ENCODE results near the gene SPDEF. TPM values are rescaled to one million over a fixed set of nuclear protein-coding genes. Genes with fewer than 3 reads are reported as not detected.

The SPDEF gene
- total and polyA plus RNA-seq, 10 of the 15 experiments (the other 5 are each of a cell fraction or from before 2014, with no cell fraction given) = not detected

DNA sequence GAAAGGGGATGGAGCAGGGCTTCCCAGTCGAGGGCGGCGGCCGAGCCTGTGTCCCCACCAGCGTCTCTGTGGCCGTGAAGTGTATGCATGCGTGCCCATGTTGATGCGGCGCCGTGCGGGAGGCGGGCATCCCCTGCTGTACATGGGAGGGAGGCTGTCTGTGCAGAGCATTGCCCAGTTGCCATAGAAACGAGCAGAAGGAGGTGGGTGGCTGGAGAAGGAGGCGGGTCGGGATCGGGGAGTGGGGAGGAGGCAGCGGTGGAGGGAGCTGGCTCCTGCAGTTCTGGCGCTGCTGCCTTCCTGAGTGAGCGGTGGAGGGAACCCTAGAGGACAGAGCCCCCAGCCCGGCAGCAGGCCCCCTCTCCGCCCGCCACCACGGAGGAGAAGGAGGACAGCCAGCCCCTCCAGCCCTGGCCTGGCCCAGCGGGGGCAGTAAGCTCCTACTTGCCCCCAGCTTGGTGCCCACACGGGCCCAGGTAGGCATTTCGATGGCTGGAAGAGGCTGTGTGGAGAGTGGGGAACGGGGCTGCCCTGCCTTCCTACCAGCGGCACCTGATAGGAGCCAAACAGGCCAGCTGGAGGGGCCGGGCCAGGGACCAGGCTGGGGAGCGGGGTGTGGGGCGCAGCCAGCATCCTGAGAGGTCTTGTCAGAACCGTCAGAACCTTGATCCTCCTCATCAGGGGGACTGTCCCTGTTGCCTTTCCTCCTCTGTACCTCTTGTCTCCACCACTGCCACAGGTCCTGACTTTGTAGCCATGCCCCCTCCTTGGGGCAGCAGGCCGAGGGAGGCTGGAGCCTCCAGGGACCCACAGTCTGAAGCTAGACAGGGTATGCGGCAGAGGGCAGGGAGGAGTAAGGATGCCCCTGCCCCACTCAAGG is 41.3 kb downstream of the SPDEF start:
- no TSS peak for BruUV-seq (replicated peaks)
- in situ Hi-C loops (cut with MboI) (no loop called here), intact Hi-C loops (cut with micrococcal nuclease; ENCODE audit: unreplicated experiment) (no loop called here)
- no peak overlapping the region for H3K4me2 ChIP-seq (ENCODE audit: control insufficient read depth, insufficient read depth)
- DNase-seq (ENCODE audit: low read depth, low spot score) (no peak), ATAC-seq (no peak), FAIRE-seq (no peak)
- no peaks in the 10 kb centered on the region for H3K79me2 ChIP-seq (ENCODE audit: control insufficient read depth, insufficient read depth, low read length)
- SMC1A ChIA-PET (ENCODE audit: uncharacterized antibody, unreplicated experiment) = no interaction called here
- H3K9ac ChIP-seq (ENCODE audit: control insufficient read depth, insufficient read depth, low read length) = no peak overlapping the region
- H3K36me3 ChIP-seq (ENCODE audit: control insufficient read depth in 2 of 2, insufficient read depth in 2 of 2, low read length in 1 of 2) = no peaks in the 10 kb centered on the region
- CTCF ChIA-PET = no interaction called here
- peaks cover 2% of the 10 kb centered on the region; the same call in 1 of the 3 replicates for H3K9me3 ChIP-seq (replicated peaks; ENCODE audit: control insufficient read depth, insufficient read depth, low read length)
- no peak overlapping the region for H2AFZ ChIP-seq (ENCODE audit: control insufficient read depth, low read depth, low read length)
- POLR2A ChIA-PET = no interaction called here
- 26% methylated on average over 31 of the region's 34 CpGs for WGBS (ENCODE audit: insufficient coverage, insufficient replicate concordance, low lambda C conversion rate, missing lambda C conversion rate)
- H3K4me3 ChIP-seq = no peak overlapping the region
- TF ChIP-seq SPI1 (IDR thresholded peaks at IDR 0.05; ENCODE audit: borderline replicate concordance, insufficient read depth, low read depth, low read length) (no peak), USF2 (IDR thresholded peaks at IDR 0.05; ENCODE audit: borderline replicate concordance, low read depth, low read length) (no peak), PAX5 (IDR thresholded peaks at IDR 0.05; ENCODE audit: borderline replicate concordance, low read depth, low read length) (no peak), NBN (IDR thresholded peaks at IDR 0.05) (no peak), SRF (IDR thresholded peaks at IDR 0.05; ENCODE audit: low read depth in 2 of 2, low read length in 2 of 2) (no peak), ZZZ3 (IDR thresholded peaks at IDR 0.05; ENCODE audit: control insufficient read depth, insufficient read length, low read depth) (no peak), TBL1XR1 (IDR thresholded peaks at IDR 0.05; ENCODE audit: low read depth, low read length) (no peak), CEBPB (IDR thresholded peaks at IDR 0.05; ENCODE audit: borderline replicate concordance in 1 of 2, low read depth in 2 of 2, low read length in 2 of 2) (no peak), LARP7 (IDR thresholded peaks at IDR 0.05) (no peak), STAT3 (IDR thresholded peaks at IDR 0.05; ENCODE audit: low read depth, low read length) (no peak), BRCA1 (IDR thresholded peaks at IDR 0.05; ENCODE audit: low read depth, low read length) (no peak), FOS (IDR thresholded peaks at IDR 0.05; ENCODE audit: borderline replicate concordance, extremely low read depth, insufficient read length) (no peak), NR2F1 (conservative IDR thresholded peaks at IDR 0.05) (no peak), CEBPZ (IDR thresholded peaks at IDR 0.05; ENCODE audit: low read depth, low read length) (no peak)
- TF ChIP-seq, protein P1, sequence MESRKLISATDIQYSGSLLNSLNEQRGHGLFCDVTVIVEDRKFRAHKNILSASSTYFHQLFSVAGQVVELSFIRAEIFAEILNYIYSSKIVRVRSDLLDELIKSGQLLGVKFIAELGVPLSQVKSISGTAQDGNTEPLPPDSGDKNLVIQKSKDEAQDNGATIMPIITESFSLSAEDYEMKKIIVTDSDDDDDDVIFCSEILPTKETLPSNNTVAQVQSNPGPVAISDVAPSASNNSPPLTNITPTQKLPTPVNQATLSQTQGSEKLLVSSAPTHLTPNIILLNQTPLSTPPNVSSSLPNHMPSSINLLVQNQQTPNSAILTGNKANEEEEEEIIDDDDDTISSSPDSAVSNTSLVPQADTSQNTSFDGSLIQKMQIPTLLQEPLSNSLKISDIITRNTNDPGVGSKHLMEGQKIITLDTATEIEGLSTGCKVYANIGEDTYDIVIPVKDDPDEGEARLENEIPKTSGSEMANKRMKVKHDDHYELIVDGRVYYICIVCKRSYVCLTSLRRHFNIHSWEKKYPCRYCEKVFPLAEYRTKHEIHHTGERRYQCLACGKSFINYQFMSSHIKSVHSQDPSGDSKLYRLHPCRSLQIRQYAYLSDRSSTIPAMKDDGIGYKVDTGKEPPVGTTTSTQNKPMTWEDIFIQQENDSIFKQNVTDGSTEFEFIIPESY (IDR thresholded peaks at IDR 0.05) = no peak
- RAD21 ChIA-PET (ENCODE audit: unreplicated experiment) = no interaction called here
- H3K27me3 ChIP-seq (replicated peaks in 1 of 2; ENCODE audit: control insufficient read depth in 2 of 2, insufficient read depth in 2 of 2, low read length in 1 of 2) = no peaks in the 10 kb centered on the region
- H3K27ac ChIP-seq (ENCODE audit: control insufficient read depth, insufficient read depth) = no peak overlapping the region
- no peaks in the 10 kb centered on the region for H3K4me1 ChIP-seq (ENCODE audit: control insufficient read depth, insufficient read depth, low read length)
- no peaks in the 10 kb centered on the region for H4K20me1 ChIP-seq (ENCODE audit: control insufficient read depth, insufficient read depth)

All from GM12878 (cell line).